UCSD-AML1 (cell line): ENCODE results near the gene AKIP1.
"Not testable (repeated sequence)": the region's sequence is repeated elsewhere in the genome, so short reads cannot be mapped to it uniquely, and the experiment has no call there.

Source experiments
- DNase-seq: peaks from one replicate; lab custom pipeline; 2025; ENCODE audit not compliant: unreplicated experiment; lab: John Stamatoyannopoulos, UW

AKIP1 gene

GRCh38 chr11:8914661-8915018, 3.7 kb downstream of the AKIP1 start:
- DNase-seq = no peak

GRCh38 chr11:8917157-8917825, 6.3 kb downstream of the AKIP1 start:
- DNase-seq = no peak

GRCh38 chr11:8922691-8923090, 11.7 kb downstream of the AKIP1 start:
- DNase-seq = no peak

GRCh38 chr11:8925711-8926110, 14.7 kb downstream of the AKIP1 start:
- no peak for DNase-seq

- no peak for DNase-seq
Observed at GRCh38 chr11:8926236-8926635, 15.2 kb downstream of the AKIP1 start.

- DNase-seq = no peak
Observed at GRCh38 chr11:8927233-8927632, 16.2 kb downstream of the AKIP1 start.

- DNase-seq = no peak
Observed at GRCh38 chr11:8928205-8928604, 17.2 kb downstream of the AKIP1 start.

GRCh38 chr11:8928981-8929615, 18.1 kb downstream of the AKIP1 start:
- no peak for DNase-seq

- DNase-seq = no peak
Observed at GRCh38 chr11:8930456-8931175, 19.6 kb downstream of the AKIP1 start.

- no peak for DNase-seq
Observed at GRCh38 chr11:8932564-8933180, 21.7 kb downstream of the AKIP1 start, which contains the start of gene C11orf16. Gene C11orf16, minus strand, starts transcription at chr11:8932947. Its CDS starts 639 bp downstream, at chr11:8932308.

GRCh38 chr11:8933931-8934330, 22.9 kb downstream of the AKIP1 start:
- no peak for DNase-seq

- DNase-seq = no peak
Observed at GRCh38 chr11:8934742-8935488, 23.9 kb downstream of the AKIP1 start.

- not testable (repeated sequence) for DNase-seq
Observed at GRCh38 chr11:8935789-8936188, 24.8 kb downstream of the AKIP1 start.

GRCh38 chr11:8937159-8937558, 26.2 kb downstream of the AKIP1 start:
- no peak for DNase-seq

- DNase-seq = no peak
Observed at GRCh38 chr11:8937659-8938058, 26.7 kb downstream of the AKIP1 start.

- no peak for DNase-seq
Observed at GRCh38 chr11:8941341-8942103, 30.5 kb downstream of the AKIP1 start.

GRCh38 chr11:8942518-8943066, 31.6 kb downstream of the AKIP1 start, which contains the start of gene ASCL3:
Gene ASCL3, minus strand, starts transcription at chr11:8943016. Its CDS starts 4,855 bp downstream, at chr11:8938161.
- no peak for DNase-seq

- DNase-seq = no peak
Observed at GRCh38 chr11:8947230-8947943, 36.4 kb downstream of the AKIP1 start.

GRCh38 chr11:8948886-8949285, 37.9 kb downstream of the AKIP1 start:
- no peak for DNase-seq
